ENCODE results near the gene MCF2L. TPM values are rescaled to one million over a fixed set of nuclear protein-coding genes. Genes with fewer than 3 reads are reported as not detected.
A peak's percentile ranks its signal among the peaks of the same experiment; 100 is the strongest.

The MCF2L gene
- total and polyA plus RNA-seq, 2 experiments from 2014 or later, result 4.8 to 25.6 TPM

- Mint-ChIP-seq H3K27ac (no peak overlapping the region), H3K27me3 (ENCODE audit: insufficient read depth, low read depth, poor library complexity) (peaks cover 6% of the 10 kb centered on the region)
These were observed 25.5 kb upstream of the MCF2L start for GRCh38 chr13:112943309-112944125.

More at GRCh38 chr13:112943309-112944125, 25.5 kb upstream of the MCF2L start:
- Mint-ChIP-seq H3K9me3 (peaks cover 10% of the 10 kb centered on the region), H3K36me3 (ENCODE audit: low read depth) (peaks cover 5% of the 10 kb centered on the region), H3K4me3 (peak overlapping the region; percentile 78), H3K4me1 (peaks cover 15% of the 10 kb centered on the region)
- TF ChIP-seq ZNF331 (CRISPR knock-in tag; IDR thresholded peaks at IDR 0.05; ENCODE audit: low read depth), result no peak
- TF ChIP-seq NANOG (IDR thresholded peaks at IDR 0.05; ENCODE audit: borderline replicate concordance), result no peak
- no peak for TF ChIP-seq POLR2AphosphoS5 (IDR thresholded peaks at IDR 0.05; ENCODE audit: low read depth)
- TF ChIP-seq, protein P1, sequence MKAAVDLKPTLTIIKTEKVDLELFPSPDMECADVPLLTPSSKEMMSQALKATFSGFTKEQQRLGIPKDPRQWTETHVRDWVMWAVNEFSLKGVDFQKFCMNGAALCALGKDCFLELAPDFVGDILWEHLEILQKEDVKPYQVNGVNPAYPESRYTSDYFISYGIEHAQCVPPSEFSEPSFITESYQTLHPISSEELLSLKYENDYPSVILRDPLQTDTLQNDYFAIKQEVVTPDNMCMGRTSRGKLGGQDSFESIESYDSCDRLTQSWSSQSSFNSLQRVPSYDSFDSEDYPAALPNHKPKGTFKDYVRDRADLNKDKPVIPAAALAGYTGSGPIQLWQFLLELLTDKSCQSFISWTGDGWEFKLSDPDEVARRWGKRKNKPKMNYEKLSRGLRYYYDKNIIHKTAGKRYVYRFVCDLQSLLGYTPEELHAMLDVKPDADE (IDR thresholded peaks at IDR 0.05), result no peak
- TF ChIP-seq, protein P2, sequence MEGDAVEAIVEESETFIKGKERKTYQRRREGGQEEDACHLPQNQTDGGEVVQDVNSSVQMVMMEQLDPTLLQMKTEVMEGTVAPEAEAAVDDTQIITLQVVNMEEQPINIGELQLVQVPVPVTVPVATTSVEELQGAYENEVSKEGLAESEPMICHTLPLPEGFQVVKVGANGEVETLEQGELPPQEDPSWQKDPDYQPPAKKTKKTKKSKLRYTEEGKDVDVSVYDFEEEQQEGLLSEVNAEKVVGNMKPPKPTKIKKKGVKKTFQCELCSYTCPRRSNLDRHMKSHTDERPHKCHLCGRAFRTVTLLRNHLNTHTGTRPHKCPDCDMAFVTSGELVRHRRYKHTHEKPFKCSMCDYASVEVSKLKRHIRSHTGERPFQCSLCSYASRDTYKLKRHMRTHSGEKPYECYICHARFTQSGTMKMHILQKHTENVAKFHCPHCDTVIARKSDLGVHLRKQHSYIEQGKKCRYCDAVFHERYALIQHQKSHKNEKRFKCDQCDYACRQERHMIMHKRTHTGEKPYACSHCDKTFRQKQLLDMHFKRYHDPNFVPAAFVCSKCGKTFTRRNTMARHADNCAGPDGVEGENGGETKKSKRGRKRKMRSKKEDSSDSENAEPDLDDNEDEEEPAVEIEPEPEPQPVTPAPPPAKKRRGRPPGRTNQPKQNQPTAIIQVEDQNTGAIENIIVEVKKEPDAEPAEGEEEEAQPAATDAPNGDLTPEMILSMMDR (conservative IDR thresholded peaks at IDR 0.05; ENCODE audit: low read depth in 2 of 2), result no peak
- no peak for TF ChIP-seq EZH2phosphoT487 (IDR thresholded peaks at IDR 0.05; ENCODE audit: unreplicated experiment)
- no peak for TF ChIP-seq ZNF114 (CRISPR knock-in tag; IDR thresholded peaks at IDR 0.05)
- TF ChIP-seq CREB1 (CRISPR knock-in tag; IDR thresholded peaks at IDR 0.05; ENCODE audit: low read depth), result no peak
- TF ChIP-seq ZNF462 (CRISPR knock-in tag; IDR thresholded peaks at IDR 0.05), result no peak
- no peak for TF ChIP-seq STAT1 (IDR thresholded peaks at IDR 0.05; ENCODE audit: unreplicated experiment)
- no peak for TF ChIP-seq JUNB (IDR thresholded peaks at IDR 0.05; ENCODE audit: unreplicated experiment)
- no peak for TF ChIP-seq EZH2 (IDR thresholded peaks at IDR 0.05; ENCODE audit: low read depth, unreplicated experiment)
- TF ChIP-seq, protein P3, sequence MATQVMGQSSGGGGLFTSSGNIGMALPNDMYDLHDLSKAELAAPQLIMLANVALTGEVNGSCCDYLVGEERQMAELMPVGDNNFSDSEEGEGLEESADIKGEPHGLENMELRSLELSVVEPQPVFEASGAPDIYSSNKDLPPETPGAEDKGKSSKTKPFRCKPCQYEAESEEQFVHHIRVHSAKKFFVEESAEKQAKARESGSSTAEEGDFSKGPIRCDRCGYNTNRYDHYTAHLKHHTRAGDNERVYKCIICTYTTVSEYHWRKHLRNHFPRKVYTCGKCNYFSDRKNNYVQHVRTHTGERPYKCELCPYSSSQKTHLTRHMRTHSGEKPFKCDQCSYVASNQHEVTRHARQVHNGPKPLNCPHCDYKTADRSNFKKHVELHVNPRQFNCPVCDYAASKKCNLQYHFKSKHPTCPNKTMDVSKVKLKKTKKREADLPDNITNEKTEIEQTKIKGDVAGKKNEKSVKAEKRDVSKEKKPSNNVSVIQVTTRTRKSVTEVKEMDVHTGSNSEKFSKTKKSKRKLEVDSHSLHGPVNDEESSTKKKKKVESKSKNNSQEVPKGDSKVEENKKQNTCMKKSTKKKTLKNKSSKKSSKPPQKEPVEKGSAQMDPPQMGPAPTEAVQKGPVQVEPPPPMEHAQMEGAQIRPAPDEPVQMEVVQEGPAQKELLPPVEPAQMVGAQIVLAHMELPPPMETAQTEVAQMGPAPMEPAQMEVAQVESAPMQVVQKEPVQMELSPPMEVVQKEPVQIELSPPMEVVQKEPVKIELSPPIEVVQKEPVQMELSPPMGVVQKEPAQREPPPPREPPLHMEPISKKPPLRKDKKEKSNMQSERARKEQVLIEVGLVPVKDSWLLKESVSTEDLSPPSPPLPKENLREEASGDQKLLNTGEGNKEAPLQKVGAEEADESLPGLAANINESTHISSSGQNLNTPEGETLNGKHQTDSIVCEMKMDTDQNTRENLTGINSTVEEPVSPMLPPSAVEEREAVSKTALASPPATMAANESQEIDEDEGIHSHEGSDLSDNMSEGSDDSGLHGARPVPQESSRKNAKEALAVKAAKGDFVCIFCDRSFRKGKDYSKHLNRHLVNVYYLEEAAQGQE (IDR thresholded peaks at IDR 0.05; ENCODE audit: unreplicated experiment), result no peak
- Histone ChIP-seq H3K9me2 (ENCODE audit: insufficient read depth) (0 out of 2 replicates have a peak, but pooled peaks cover 4% of the 10 kb centered on the region), H3F3A (replicated peaks; ENCODE audit: low read depth) (no peaks in the 10 kb centered on the region), H3K27me3 (ENCODE audit: insufficient read depth) (no peaks in the 10 kb centered on the region), H3K36me3 (ENCODE audit: insufficient read depth) (no peaks in the 10 kb centered on the region), H3K79me2 (replicated peaks; ENCODE audit: insufficient read depth) (no peaks in the 10 kb centered on the region), H3K27ac (ENCODE audit: low read depth) (no peak overlapping the region), H2AFZ (peak overlapping the region; percentile 81), H3K4me1 (ENCODE audit: insufficient read depth) (no peaks in the 10 kb centered on the region), H4K20me1 (replicated peaks; ENCODE audit: insufficient read depth) (no peaks in the 10 kb centered on the region; the same call in 1 of the 2 replicates), H3K4me2 (peak overlapping the region; percentile 84), H3K4me3 (peak overlapping the region; percentile 68)
- ATAC-seq (peak; percentile 78), DNase-seq (ENCODE audit: low spot score) (peak; percentile 72)
